DOHH2 (cell line): ENCODE measurements around the gene STON1.
"Not testable (repeated sequence)": the region's sequence is repeated elsewhere in the genome, so short reads cannot be mapped to it uniquely, and the experiment has no call there.

Experiments used
- H3F3A ChIP-seq: fragments of 200-600 bp; sonication (generic), shearing (Covaris generic); 2 replicates; pipeline ENCODE4 v1.6.0; 2016; ENCODE audit warnings: antibody characterized with exemption, mild to moderate bottlenecking; ENCODE audit not compliant: control insufficient read depth, insufficient read depth
- H3K27ac ChIP-seq: fragments of 200-600 bp; sonication (generic); 2 replicates; pipeline ENCODE4 v1.5.1; 2014; ENCODE audit warnings: low read depth, mild to moderate bottlenecking, low read length, moderate library complexity
- H3K27me3 ChIP-seq: fragments of 200-600 bp; sonication (generic); 2 replicates; pipeline ENCODE4 v1.6.1; 2014; ENCODE audit warnings: mild to moderate bottlenecking, low read length, mixed read lengths; ENCODE audit not compliant: control insufficient read depth
- H3K36me3 ChIP-seq: fragments of 200-600 bp; sonication (generic); 2 replicates; pipeline ENCODE4 v1.6.1; 2014; ENCODE audit warnings: mild to moderate bottlenecking, low read length, moderate library complexity, mixed read lengths; ENCODE audit not compliant: control insufficient read depth
- H3K4me1 ChIP-seq: fragments of 200-600 bp; sonication (generic); 2 replicates; pipeline ENCODE4 v1.6.1; 2014; ENCODE audit warnings: mild to moderate bottlenecking, low read length, mixed read lengths; ENCODE audit not compliant: control insufficient read depth
- H3K4me2 ChIP-seq: fragments of 200-600 bp; sonication (generic); 2 replicates; pipeline ENCODE4 v1.6.0; 2014; ENCODE audit warnings: mild to moderate bottlenecking, low read length, moderate library complexity
- H3K4me3 ChIP-seq: fragments of 200-600 bp; sonication (generic); 2 replicates; pipeline ENCODE4 v1.5.1; 2014; ENCODE audit warnings: mild to moderate bottlenecking, low read length, mixed read lengths
- H3K79me2 ChIP-seq: fragments of 200-600 bp; sonication (generic); 2 replicates; pipeline ENCODE4 v1.6.1; 2014; ENCODE audit warnings: mild to moderate bottlenecking, low read length, mixed read lengths; ENCODE audit not compliant: control insufficient read depth
- H3K9me2 ChIP-seq: fragments of 200-600 bp; sonication (generic); replicated peaks from 2 replicates; pipeline ENCODE4 v1.6.1; 2014; ENCODE audit warnings: mild to moderate bottlenecking, low read length, mixed read lengths; ENCODE audit not compliant: control insufficient read depth
- H3K9me3 ChIP-seq: fragments of 200-600 bp; sonication (generic); 2 replicates; pipeline ENCODE4 v1.6.1; 2014; ENCODE audit warnings: antibody characterized with exemption, low read length, mixed read lengths; ENCODE audit not compliant: control insufficient read depth, insufficient read depth
- H4K20me1 ChIP-seq: fragments of 200-600 bp; sonication (generic); 2 replicates; pipeline ENCODE4 v1.6.0; 2014; ENCODE audit warnings: low read depth, mild to moderate bottlenecking, antibody characterized with exemption, low read length, moderate library complexity; ENCODE audit not compliant: control insufficient read depth, insufficient read depth
- EZH2phosphoT487 ChIP-seq: fragments of 200-600 bp; sonication (generic); IDR thresholded peaks from 2 replicates; pipeline ENCODE4 v1.6.1; 2017; ENCODE audit warnings: borderline replicate concordance, mild to moderate bottlenecking, antibody characterized with exemption, low read length, moderate library complexity, mixed read lengths
- TF ChIP-seq, protein P1 (sequence below): fragments of 200-600 bp; sonication (generic); IDR thresholded peaks from one replicate; pipeline ENCODE4 v1.5.1; 2014; ENCODE audit warnings: antibody characterized with exemption, mild to moderate bottlenecking, low read depth, low read length; ENCODE audit not compliant: poor library complexity, severe bottlenecking

Gene STON1

DNA sequence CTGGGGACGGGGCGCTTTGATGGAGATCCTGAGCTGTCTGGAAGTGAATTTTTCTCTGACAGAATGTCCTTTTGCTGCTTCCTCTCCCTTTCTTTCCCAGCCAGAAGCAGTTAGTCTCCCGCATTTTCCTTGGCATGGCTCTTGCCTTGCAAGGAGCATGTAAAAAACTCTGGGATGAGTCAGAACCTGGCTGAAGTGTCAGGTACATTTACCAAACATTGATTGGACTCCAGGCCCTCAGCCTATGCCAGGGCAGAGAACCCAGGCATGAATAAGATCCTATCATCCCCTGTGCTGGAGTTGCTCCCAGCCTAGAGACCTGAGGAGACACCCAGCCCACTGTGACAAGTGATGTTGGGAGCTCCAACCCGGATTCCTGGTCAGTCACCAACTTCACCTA lies 21.6 kb downstream of the STON1 start:
- no peak for TF ChIP-seq EZH2phosphoT487
- TF ChIP-seq, protein P1, sequence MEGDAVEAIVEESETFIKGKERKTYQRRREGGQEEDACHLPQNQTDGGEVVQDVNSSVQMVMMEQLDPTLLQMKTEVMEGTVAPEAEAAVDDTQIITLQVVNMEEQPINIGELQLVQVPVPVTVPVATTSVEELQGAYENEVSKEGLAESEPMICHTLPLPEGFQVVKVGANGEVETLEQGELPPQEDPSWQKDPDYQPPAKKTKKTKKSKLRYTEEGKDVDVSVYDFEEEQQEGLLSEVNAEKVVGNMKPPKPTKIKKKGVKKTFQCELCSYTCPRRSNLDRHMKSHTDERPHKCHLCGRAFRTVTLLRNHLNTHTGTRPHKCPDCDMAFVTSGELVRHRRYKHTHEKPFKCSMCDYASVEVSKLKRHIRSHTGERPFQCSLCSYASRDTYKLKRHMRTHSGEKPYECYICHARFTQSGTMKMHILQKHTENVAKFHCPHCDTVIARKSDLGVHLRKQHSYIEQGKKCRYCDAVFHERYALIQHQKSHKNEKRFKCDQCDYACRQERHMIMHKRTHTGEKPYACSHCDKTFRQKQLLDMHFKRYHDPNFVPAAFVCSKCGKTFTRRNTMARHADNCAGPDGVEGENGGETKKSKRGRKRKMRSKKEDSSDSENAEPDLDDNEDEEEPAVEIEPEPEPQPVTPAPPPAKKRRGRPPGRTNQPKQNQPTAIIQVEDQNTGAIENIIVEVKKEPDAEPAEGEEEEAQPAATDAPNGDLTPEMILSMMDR: no peak
- H3K4me3 ChIP-seq: no peak overlapping the region
- H3K27me3 ChIP-seq: peaks cover 2% of the 10 kb centered on the region; the same call in 1 of the 2 replicates

DNA sequence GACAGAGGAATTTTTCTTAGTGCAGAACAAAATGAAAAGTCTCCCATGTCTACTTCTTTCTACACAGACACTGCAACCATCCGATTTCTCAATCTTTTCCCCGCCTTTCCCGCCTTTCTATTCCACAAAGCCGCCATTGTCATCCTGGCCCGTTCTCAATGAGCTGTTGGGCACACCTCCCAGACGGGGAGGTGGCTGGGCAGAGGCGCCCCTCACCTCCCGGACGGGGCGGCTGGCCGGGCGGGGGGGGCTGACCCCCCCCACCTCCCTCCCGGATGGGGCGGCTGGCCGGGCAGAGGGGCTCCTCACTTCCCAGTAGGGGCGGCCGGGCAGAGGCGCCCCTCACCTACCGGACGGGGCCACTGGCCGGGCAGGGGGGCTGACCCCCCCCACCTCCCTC lies 25.1 kb downstream of the STON1 start:
- H3K4me2 ChIP-seq, H3K27ac ChIP-seq, H3K4me1 ChIP-seq, H3K79me2 ChIP-seq, H3K4me3 ChIP-seq, H3K9me2 ChIP-seq, H3F3A ChIP-seq, H3K9me3 ChIP-seq, H3K27me3 ChIP-seq, H3K36me3 ChIP-seq, H4K20me1 ChIP-seq: not testable (repeated sequence)

More for the DNA sequence above, 21.6 kb downstream of the STON1 start:
- H3K4me1 ChIP-seq: no peaks in the 10 kb centered on the region
- no peak overlapping the region for H3K27ac ChIP-seq
- no peaks in the 10 kb centered on the region for H3K9me2 ChIP-seq
- H3K36me3 ChIP-seq: no peaks in the 10 kb centered on the region
- H3K9me3 ChIP-seq: no peaks in the 10 kb centered on the region
- no peak overlapping the region for H3K4me2 ChIP-seq
- no peaks in the 10 kb centered on the region for H3F3A ChIP-seq
- no peaks in the 10 kb centered on the region for H4K20me1 ChIP-seq
- no peaks in the 10 kb centered on the region for H3K79me2 ChIP-seq

DNA sequence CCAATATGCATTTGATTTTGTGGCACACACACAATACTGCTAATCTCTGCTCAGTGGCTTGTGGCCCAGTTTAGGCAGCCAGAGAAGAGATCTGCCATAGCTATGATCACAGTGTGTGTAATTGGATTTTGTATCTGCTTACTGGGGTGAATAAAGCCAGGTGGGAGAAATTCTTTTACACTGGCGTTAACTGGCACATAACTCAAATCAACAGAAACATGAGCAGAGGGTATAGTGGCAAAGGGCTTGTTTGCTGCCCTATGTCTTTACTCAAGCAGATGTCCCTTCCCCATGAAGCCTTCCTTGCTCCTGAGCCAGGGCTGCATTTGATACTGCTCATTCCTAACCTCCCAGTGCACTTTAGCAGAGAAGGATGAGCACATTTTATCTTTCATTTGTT lies 28.5 kb downstream of the STON1 start:
- Histone ChIP-seq H3F3A (no peaks in the 10 kb centered on the region), H3K27me3 (no peaks in the 10 kb centered on the region), H3K4me3 (no peak overlapping the region), H3K27ac (no peak overlapping the region), H3K4me1 (no peaks in the 10 kb centered on the region), H3K4me2 (no peak overlapping the region), H3K9me2 (no peaks in the 10 kb centered on the region), H4K20me1 (no peaks in the 10 kb centered on the region), H3K79me2 (no peaks in the 10 kb centered on the region), H3K9me3 (no peaks in the 10 kb centered on the region), H3K36me3 (no peaks in the 10 kb centered on the region)
- TF ChIP-seq, protein P1: no peak

DNA sequence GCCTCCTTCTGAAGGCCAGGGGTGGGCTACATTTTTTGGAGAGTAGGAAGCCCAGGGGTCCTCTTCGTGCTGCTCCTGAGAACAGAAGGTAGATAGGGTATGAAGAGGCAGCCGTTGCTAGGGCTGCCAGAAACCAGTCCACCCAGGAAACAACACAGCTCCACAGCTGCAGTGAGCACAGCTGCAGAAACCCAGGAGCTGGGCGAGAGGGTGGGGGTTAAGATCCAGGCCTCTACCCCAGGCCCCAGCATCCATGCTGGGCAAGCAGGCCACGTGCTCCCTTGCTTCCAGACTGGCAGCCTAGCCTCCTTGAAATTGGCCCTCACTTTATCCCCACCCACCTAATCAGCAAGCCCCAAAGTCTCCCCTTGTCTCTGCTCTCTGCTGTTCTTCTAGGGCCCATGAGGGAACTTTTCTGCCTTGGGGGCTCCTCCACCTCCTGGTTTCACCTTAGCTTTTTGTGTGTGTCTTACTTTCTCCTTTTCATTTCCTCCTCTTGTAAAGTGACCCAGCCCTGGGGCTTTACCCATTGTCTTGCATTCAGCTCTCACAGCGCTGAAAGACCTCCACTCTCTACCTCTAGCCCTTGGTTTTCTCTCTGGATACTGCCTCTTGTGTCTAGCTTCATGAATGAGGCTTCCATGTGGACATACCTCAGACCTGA lies 30.7 kb downstream of the STON1 start:
- no peaks in the 10 kb centered on the region for H3K9me2 ChIP-seq
- H3K36me3 ChIP-seq: no peaks in the 10 kb centered on the region
- no peaks in the 10 kb centered on the region for H3F3A ChIP-seq

More for the DNA sequence above, 30.7 kb downstream of the STON1 start:
- H3K9me3 ChIP-seq: no peaks in the 10 kb centered on the region
- H3K27me3 ChIP-seq: no peaks in the 10 kb centered on the region
- no peak overlapping the region for H3K4me2 ChIP-seq
- no peak overlapping the region for H3K4me3 ChIP-seq
- no peak for TF ChIP-seq EZH2phosphoT487
- TF ChIP-seq, protein P1: no peak
- no peak overlapping the region for H3K27ac ChIP-seq
- H3K4me1 ChIP-seq: no peaks in the 10 kb centered on the region
- H4K20me1 ChIP-seq: no peaks in the 10 kb centered on the region
- no peaks in the 10 kb centered on the region for H3K79me2 ChIP-seq
